Neutrophil (primary cell): ENCODE measurements around the gene SIGLEC8.

ENCODE experiments used
- H3K27ac ChIP-seq: fragments of 200-600 bp; sonication (generic); 2 replicates; pipeline ENCODE4 v1.5.1; 2016; ENCODE audit warnings: mild to moderate bottlenecking, moderate library complexity
- H3K27me3 ChIP-seq: fragments of 200-600 bp; sonication (generic); 2 replicates; pipeline ENCODE4 v1.6.0; 2016; ENCODE audit warnings: mild to moderate bottlenecking
- H3K36me3 ChIP-seq: fragments of 200-600 bp; sonication (generic); 2 replicates; pipeline ENCODE4 v1.5.1; 2017
- H3K4me1 ChIP-seq, 2 experiments: fragments of 200-600 bp in 1 of 2; sonication (generic) in 1 of 2; 1 replicate in 1 of 2; 2 replicates in 1 of 2; pipeline versions ENCODE4 v1.5.1 to v1.6.1; 2013 to 2016; ENCODE audit warnings: low read depth in 1 of 2, low read length in 1 of 2, mild to moderate bottlenecking in 1 of 2, moderate library complexity in 1 of 2; ENCODE audit not compliant: control insufficient read depth in 1 of 2, insufficient read depth in 1 of 2
- H3K4me3 ChIP-seq, 2 experiments: fragments of 200-600 bp in 1 of 2; sonication (generic) in 1 of 2; 1 replicate in 1 of 2; 2 replicates in 1 of 2; pipeline ENCODE4 v1.5.1; 2013 to 2016; ENCODE audit warnings: low read depth in 1 of 2, low read length in 1 of 2, mild to moderate bottlenecking in 1 of 2, moderate library complexity in 1 of 2
- H3K9me3 ChIP-seq: fragments of 200-600 bp; sonication (generic); 2 replicates; pipeline ENCODE4 v1.5.1; 2016
- CTCF ChIP-seq: fragments of 200-600 bp; sonication (generic); IDR thresholded peaks from 2 replicates; pipeline ENCODE4 v1.5.1; 2016; ENCODE audit warnings: antibody characterized with exemption

The SIGLEC8 gene

GRCh38 chr19:51460164-51460992, 2.1 kb upstream of the SIGLEC8 start:
- Histone ChIP-seq H3K4me1 (peaks cover 59 to 63% of the 10 kb centered on the region in 2 experiments), H3K4me3 (peak overlapping the region; percentile 28 to 31), H3K27me3 (no peaks in the 10 kb centered on the region), H3K9me3 (no peaks in the 10 kb centered on the region), H3K36me3 (no peaks in the 10 kb centered on the region), H3K27ac (peak overlapping the region; percentile 80)
- no peak for TF ChIP-seq CTCF

- no peaks in the 10 kb centered on the region for H3K36me3 ChIP-seq
- H3K4me3 ChIP-seq = no peak overlapping the region
- no peak for TF ChIP-seq CTCF
- no peak overlapping the region for H3K27ac ChIP-seq
- no peaks in the 10 kb centered on the region for H3K9me3 ChIP-seq
- peaks cover 55 to 59% of the 10 kb centered on the region in 2 experiments for H3K4me1 ChIP-seq
- H3K27me3 ChIP-seq = no peaks in the 10 kb centered on the region
These were observed 748 bp upstream of the SIGLEC8 start for GRCh38 chr19:51458899-51459505.

- no peaks in the 10 kb centered on the region for H3K36me3 ChIP-seq
- no peaks in the 10 kb centered on the region for H3K27me3 ChIP-seq
- H3K4me3 ChIP-seq = no peak overlapping the region
- no peak overlapping the region for H3K27ac ChIP-seq
- H3K9me3 ChIP-seq = no peaks in the 10 kb centered on the region
- peaks cover 46 to 47% of the 10 kb centered on the region in 2 experiments for H3K4me1 ChIP-seq
- no peak for TF ChIP-seq CTCF
These were observed 772 bp downstream of the SIGLEC8 start for GRCh38 chr19:51457351-51458013.

- H3K4me3 ChIP-seq = no peak overlapping the region
- no peak overlapping the region for H3K27ac ChIP-seq
- TF ChIP-seq CTCF = no peak
These were observed 1.5 kb downstream of the SIGLEC8 start for GRCh38 chr19:51456541-51457290.

GRCh38 chr19:51450730-51451307, 7.4 kb downstream of the SIGLEC8 start:
- Histone ChIP-seq H3K36me3 (no peaks in the 10 kb centered on the region), H3K27me3 (peaks cover 35% of the 10 kb centered on the region), H3K4me3 (no peak overlapping the region), H3K27ac (no peak overlapping the region), H3K9me3 (no peaks in the 10 kb centered on the region), H3K4me1 (no peaks in the 10 kb centered on the region)
- TF ChIP-seq CTCF = no peak

More at GRCh38 chr19:51456541-51457290, 1.5 kb downstream of the SIGLEC8 start:
- no peaks in the 10 kb centered on the region for H3K9me3 ChIP-seq
- H3K27me3 ChIP-seq = no peaks in the 10 kb centered on the region
- H3K36me3 ChIP-seq = no peaks in the 10 kb centered on the region
- peaks cover 38 to 40% of the 10 kb centered on the region in 2 experiments for H3K4me1 ChIP-seq
